ENCODE data around the gene CLK1.

DNA sequence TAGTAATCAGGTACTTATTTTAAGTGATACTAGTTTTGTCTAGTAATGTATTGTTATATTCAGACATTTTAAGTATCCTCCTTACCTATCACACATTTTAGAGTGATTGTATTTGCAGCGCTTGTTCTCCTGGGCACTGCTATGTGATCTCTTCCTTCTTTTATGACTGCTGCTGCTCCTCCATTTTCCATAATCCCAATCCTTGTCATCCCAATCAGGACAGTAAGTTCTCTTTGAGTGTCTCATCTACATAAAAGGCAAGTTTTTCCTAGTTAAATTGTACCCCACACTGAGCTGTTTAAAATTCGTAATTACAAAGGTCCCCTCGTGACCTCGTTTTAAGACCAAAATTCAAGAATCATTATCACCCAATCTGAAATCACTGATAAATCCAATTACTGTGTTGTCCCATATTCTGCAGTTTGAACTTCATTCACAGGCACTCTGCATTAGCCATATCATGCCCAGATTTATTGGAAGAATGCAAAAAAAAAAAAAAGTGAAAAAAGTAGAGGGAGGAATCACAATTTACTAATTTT is 2.8 kb downstream of the CLK1 start:
- TF ChIP-seq, protein P1, sequence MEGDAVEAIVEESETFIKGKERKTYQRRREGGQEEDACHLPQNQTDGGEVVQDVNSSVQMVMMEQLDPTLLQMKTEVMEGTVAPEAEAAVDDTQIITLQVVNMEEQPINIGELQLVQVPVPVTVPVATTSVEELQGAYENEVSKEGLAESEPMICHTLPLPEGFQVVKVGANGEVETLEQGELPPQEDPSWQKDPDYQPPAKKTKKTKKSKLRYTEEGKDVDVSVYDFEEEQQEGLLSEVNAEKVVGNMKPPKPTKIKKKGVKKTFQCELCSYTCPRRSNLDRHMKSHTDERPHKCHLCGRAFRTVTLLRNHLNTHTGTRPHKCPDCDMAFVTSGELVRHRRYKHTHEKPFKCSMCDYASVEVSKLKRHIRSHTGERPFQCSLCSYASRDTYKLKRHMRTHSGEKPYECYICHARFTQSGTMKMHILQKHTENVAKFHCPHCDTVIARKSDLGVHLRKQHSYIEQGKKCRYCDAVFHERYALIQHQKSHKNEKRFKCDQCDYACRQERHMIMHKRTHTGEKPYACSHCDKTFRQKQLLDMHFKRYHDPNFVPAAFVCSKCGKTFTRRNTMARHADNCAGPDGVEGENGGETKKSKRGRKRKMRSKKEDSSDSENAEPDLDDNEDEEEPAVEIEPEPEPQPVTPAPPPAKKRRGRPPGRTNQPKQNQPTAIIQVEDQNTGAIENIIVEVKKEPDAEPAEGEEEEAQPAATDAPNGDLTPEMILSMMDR (conservative IDR thresholded peaks at IDR 0.05; ENCODE audit: low read length), result no peak
- no peak for TF ChIP-seq EZH2phosphoT487 (IDR thresholded peaks at IDR 0.05; ENCODE audit: borderline replicate concordance, low read depth, low read length)
